HG02938 (cell line): ENCODE measurements around the gene NPTX1.

Experiments used
- ATAC-seq: cut with Tn5 transposase; IDR thresholded peaks from one replicate; pipeline ENCODE4 v1.9.1; 2021; ENCODE audit warnings: mild to moderate bottlenecking, moderate library complexity; ENCODE audit not compliant: unreplicated experiment

NPTX1 gene

GRCh38 chr17:80446645-80447405 lies 29.6 kb downstream of the NPTX1 start:
- ATAC-seq, result no peak

GRCh38 chr17:80445726-80446110 lies 30.7 kb downstream of the NPTX1 start:
- no peak for ATAC-seq

GRCh38 chr17:80445007-80445725 lies 31.2 kb downstream of the NPTX1 start:
- no peak for ATAC-seq

- no peak for ATAC-seq
Observed at GRCh38 chr17:80444644-80444979, 31.8 kb downstream of the NPTX1 start.

- ATAC-seq, result no peak
Observed at GRCh38 chr17:80443916-80444643, 32.3 kb downstream of the NPTX1 start.

GRCh38 chr17:80443498-80443897 lies 32.9 kb downstream of the NPTX1 start:
- no peak for ATAC-seq

- ATAC-seq, result no peak
Observed at GRCh38 chr17:80442764-80443163, 33.6 kb downstream of the NPTX1 start.

- no peak for ATAC-seq
Observed at GRCh38 chr17:80442323-80442659, 34.1 kb downstream of the NPTX1 start.

- ATAC-seq, result no peak
Observed at GRCh38 chr17:80441598-80442322, 34.6 kb downstream of the NPTX1 start.

- ATAC-seq, result no peak
Observed at GRCh38 chr17:80441133-80441578, 35.3 kb downstream of the NPTX1 start.

GRCh38 chr17:80439499-80439898 lies 36.9 kb downstream of the NPTX1 start:
- ATAC-seq, result no peak

GRCh38 chr17:80438806-80439205 lies 37.6 kb downstream of the NPTX1 start:
- no peak for ATAC-seq

- no peak for ATAC-seq
Observed at GRCh38 chr17:80437532-80437931, 38.9 kb downstream of the NPTX1 start.

- no peak for ATAC-seq
Observed at GRCh38 chr17:80433916-80434666, 42.3 kb downstream of the NPTX1 start.

GRCh38 chr17:80432961-80433550 lies 43.4 kb downstream of the NPTX1 start:
- no peak for ATAC-seq

- ATAC-seq, result no peak
Observed at GRCh38 chr17:80432350-80432955, 44.0 kb downstream of the NPTX1 start.

GRCh38 chr17:80431246-80432195 lies 44.9 kb downstream of the NPTX1 start:
- no peak for ATAC-seq

- no peak for ATAC-seq
Observed at GRCh38 chr17:80430446-80431245, 45.8 kb downstream of the NPTX1 start.
